Fibroblast of peridontal ligament (primary cell): ENCODE measurements around the gene GRK5.

Experiments used
- DNase-seq: peaks from one replicate; pipeline ENCODE4 v3.0.0-alpha.2; 2010; ENCODE audit errors: extremely low read depth

Gene GRK5

GRCh38 chr10:119316002-119316358 is 108.6 kb downstream of the GRK5 start:
- no peak for DNase-seq

GRCh38 chr10:119316729-119317097 is 109.3 kb downstream of the GRK5 start:
- peak; percentile 70 for DNase-seq

DNA sequence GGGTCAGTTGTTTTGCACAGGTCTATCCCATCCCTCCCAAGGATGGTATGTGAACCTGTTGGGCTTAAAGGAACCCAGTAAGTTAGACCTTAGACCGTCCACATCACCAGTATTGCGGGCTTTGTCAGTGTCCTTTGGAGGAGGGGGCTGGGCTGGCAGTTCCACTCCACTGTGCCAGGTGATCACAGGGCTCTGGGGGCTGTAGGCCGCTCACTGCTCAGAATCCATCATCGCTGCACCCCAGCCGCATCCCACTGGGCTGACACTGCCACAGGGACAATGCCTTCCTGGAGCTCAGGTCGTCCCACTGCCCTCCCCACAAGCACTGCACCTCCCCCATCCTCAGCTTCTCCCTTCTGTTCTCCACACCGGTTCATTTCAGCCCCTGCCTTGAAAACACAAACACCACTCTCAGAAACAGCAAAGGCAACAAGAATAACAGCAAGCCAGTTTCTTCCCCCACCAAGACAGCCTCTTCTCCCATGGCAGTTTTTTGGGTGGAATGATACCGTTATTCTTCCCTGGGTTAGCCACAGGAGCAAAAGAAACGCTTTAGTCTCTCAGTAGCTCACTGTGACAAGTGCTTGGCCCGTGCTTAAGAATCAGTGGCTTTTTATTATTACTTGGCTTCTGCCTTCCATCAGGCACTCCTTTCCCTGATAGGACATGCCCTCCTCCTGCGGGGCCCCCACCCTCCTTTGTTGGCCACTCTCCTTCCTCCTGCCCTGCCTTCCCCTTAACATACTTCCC is 111.2 kb downstream of the GRK5 start:
- DNase-seq: no peak

DNA sequence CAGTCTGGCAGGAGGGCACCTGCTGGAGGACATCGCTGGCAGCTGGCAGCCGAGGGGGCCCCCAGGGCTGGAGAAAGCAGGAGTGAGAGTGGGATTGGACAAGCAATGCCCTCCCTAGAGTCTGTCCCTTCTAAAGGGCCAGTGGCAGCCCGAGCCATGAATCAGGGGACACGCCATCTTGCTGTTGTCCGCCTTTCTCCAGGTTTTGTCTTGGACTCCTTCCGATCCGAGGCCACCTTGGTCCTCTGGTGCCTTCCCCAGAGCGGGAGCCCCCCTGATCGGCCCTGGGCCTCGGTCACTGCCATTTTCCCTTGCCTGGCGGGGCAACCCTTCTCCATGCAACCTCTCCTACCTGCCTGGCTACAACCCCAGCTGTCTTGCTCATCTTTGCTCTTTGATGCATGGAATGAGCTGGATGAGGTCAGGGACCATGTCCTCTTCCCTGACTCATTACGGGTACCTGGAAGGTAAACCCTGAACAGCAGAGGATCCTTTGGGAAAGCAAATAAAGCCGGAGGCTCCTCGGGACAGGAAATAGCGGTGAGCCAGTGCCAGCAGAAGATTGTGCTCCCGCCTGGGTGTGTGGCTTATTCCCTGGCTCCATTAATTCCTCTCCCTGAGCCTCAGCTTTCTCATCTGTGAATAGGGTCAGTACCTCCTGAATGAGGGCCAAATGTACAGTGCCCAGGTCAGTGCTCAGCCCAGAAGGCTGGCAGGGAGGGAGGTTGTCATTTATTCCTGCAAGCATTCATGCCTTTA is 112.0 kb downstream of the GRK5 start:
- no peak for DNase-seq

GRCh38 chr10:119319920-119320258 is 112.5 kb downstream of the GRK5 start:
- DNase-seq: no peak

DNA sequence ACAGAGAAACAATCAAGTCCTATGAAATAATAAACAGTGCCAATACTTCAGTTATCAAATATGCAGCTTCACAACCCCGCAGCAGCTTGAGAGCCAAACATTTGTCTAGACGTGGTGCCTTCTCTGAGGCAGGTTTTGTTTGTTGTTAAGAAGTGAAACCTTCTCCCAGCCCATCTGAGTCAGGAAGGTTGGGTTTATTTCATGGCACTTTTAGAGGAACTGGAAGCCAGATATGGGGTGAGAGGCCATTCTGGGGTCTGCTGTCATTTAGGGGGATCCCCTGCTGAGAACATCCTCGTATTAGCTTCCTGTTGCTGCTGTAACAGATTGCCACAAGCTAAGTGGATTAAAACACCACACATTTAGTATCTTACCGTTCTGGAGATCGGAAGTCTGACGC is 113.6 kb downstream of the GRK5 start:
- DNase-seq: no peak

DNA sequence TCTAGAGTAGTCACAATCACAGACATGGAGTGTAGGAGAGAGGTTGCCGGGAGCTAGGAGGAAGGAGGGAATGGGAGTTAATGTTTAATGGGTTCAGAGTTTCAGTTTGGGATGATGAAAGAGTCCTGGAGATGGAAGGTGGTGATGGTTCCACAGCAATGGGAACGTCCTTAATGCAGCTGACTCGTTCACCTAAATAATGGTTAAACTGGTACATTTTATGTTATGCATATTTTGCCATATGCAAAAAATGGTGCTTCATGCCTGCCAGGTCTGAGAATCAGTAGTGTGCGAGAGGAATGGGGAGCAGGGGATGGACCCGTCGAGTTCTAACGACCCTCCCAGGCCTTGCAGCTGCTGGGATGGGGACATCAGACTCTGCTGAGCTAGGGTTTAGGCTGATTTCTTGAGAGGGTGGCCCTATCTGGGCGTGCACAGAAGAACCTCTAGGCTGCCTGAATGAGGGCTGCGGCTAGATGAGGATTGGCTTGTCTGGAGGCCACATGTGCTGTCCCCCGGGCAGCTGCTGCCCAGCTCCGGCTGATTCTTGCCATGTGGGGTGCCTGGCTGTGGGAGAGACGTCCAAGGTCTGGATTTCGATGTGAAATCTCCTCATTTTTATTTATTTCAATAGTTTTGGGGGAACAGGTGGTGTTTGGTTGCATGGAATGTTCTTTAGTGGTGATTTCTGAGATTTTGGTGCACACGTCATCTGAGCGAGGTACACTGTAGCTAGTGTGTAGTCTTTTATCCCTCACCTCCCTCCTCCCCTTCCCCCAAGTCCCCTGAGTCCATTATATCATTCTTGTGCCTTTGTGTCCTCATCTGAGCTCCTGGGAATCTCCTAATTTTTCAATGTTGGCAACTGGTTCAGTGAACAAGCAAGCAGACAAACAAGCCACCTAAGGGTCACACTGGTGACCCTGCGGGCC is 116.0 kb downstream of the GRK5 start:
- DNase-seq: no peak

- DNase-seq: no peak
Measured at GRCh38 chr10:119325131-119325530, 117.8 kb downstream of the GRK5 start.

GRCh38 chr10:119326167-119326566 is 118.8 kb downstream of the GRK5 start:
- DNase-seq: no peak

GRCh38 chr10:119327096-119327745 is 119.8 kb downstream of the GRK5 start:
- DNase-seq: no peak

- no peak for DNase-seq
Measured at GRCh38 chr10:119328223-119328622, 120.9 kb downstream of the GRK5 start.

DNA sequence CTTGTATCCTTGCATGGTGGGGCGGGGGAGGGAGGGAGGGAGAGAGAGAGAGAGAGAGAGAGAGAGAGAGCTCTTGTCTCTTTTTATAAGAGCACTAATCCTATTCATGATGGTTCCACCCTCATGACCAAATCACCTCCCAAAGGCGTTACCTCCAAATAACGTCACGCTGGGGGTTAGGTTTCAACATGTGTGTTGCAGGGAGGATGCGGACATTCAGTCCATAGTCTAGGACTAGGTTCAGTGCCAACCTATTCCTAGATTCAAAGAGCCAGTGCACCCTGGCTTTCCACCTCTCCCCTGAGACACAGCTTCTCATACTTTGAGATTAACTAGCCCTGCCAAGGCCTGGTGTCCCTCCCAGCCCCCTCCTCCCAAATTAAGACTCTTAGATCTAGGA is 123.0 kb downstream of the GRK5 start:
- DNase-seq: no peak

- no peak for DNase-seq
Measured at GRCh38 chr10:119331061-119331460, 123.7 kb downstream of the GRK5 start.

DNA sequence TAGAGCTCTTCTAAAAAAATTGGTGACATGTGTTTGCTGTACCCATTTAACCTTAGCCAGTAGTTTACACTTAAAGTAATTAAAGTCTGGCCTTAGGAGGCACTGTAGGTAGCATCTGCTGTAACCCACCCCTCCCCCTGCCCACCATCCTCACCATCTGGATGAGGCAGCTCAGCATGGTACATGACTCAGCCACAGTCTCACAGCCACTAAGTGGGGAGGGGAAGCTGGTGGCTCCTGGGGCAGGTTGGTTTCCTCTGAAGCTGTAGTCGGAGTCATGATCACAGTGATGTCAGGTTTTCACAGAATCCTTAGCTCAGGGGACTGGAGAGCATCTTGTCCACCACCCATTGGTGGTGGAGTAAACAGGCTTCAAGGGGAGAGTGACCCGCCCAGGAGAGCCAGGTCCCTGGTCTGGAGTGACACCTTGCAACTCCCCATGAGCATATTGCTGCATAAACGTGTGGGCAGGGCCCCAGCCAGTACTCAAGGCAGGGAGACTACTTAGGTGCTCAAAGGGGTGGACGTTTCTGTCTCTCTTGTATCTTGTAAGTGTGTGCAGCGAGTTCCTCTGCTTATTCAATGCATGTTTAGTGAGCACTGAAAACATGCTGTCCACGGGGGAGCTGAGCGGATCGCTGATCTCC is 125.9 kb downstream of the GRK5 start:
- DNase-seq: no peak

- DNase-seq: no peak
Measured at GRCh38 chr10:119335671-119336353, 128.4 kb downstream of the GRK5 start.

- DNase-seq: no peak
Measured at GRCh38 chr10:119336599-119336998, 129.2 kb downstream of the GRK5 start.

GRCh38 chr10:119337223-119337622 is 129.9 kb downstream of the GRK5 start:
- no peak for DNase-seq

DNA sequence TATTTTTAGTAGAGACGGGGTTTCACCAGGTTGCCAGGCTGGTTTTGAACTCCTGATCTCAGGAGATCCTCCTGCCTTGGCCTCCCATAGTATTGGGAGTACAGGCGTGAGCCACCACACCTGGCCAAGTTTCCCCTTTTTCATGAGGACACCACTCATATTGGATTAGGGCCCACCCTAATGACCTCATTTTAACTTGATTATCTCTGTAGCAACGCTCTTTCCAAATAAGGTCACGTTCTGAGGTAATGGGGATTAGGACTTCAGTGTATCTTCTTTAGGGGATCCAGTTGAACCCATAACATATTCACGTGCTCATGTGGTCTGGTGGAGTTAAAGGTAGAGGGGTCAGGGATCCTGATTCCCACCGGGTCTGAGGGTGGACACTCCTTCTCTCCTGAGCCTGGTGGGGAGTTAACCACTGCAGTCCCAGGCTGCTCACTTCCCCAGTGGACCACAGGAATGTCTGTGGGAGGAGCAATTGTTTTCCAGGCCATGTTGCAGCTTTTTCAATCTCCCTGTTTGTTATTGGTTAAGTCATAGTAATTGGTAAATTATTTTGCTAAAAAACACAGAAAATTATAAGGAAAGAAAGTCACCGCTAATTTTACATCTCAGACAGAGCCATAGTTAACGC is 130.5 kb downstream of the GRK5 start:
- peak; percentile 54 for DNase-seq

GRCh38 chr10:119339109-119339508 is 131.7 kb downstream of the GRK5 start:
- no peak for DNase-seq

DNA sequence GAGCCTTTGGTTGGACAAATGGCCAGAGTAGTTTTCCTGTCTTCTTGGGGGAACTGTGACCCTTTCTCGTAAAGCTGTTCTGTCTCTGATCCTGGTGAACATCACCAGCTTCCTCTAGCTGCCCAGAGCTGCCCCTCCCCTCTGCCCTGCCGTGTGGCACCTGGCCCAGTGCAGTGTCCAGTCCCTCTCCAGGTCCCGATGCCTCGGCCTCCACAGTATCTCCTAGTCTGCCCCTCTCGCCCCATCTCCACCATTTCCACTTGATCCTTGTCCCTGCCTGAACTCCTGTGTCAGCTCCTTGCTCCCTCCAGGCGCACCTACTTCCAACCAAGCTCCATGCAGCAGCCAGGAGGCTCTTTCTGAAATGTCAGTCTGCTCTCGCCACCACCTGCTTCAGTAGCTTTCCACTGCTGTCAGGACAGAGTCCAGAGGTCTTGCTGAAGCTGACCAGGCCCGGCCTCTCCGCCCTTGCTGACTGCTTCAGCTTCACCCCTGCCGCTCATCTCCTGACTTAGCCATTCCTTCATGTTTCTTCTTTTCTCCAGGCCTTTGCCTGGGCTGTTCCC is 133.6 kb downstream of the GRK5 start:
- DNase-seq: no peak
